HG03378 (cell line): Measurements from ENCODE around the gene TRIM54.

Experiments
- ATAC-seq: cut with Tn5 transposase; IDR thresholded peaks from one replicate; pipeline ENCODE4 v1.9.1; 2021; ENCODE audit warnings: mild to moderate bottlenecking, moderate library complexity; ENCODE audit not compliant: unreplicated experiment

The TRIM54 gene

GRCh38 chr2:27353762-27354596 lies 71.8 kb downstream of the TRIM54 start:
- no peak for ATAC-seq

GRCh38 chr2:27354597-27354927 lies 72.3 kb downstream of the TRIM54 start:
- ATAC-seq = no peak

- ATAC-seq = peak; percentile 29
Measured at GRCh38 chr2:27356056-27356381, 73.8 kb downstream of the TRIM54 start.

DNA sequence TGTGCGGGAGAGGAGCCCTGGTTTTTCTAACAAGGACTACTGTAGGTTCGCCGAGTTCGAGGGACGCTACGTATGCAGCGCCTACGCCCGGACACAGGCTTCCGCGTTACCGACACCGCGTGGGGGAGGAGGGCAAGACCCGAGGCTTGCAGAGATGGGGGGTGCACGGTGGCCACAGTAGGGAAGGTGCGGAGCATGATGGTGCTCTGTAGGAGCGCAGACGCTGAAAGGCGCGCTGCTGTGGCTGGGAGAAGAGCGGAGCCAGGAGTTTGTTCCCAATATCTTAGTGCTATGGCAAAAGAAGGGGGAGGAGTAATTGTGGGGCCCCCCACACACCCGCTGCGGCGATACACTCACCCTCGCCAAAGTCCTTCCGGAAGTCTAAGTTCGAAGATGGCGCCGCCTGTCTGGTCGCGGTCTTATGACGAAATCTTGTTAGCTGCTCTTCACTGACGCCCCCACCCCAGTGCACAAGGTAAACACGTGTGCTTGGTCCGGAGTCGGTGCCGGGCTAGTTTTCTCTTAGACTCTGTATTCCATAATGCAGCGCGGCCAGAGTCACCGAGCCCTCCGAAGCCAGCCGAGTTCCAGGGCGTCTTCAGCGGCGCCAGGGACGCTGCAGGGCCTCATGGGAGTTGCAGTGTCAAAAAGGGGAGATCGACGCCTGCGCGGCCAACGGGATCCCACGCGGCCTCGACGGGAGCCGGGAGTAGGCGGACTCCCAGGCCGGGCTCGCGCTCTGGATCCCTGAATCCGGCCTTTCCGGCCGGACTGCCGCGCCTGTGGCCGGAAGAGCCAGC lies 74.4 kb downstream of the TRIM54 start, which contains the start of gene GTF3C2:
Gene GTF3C2 (minus strand): TSS at position 383 of the 800 bp plus-strand sequence. CDS start 13,210 bp downstream, outside the sequence.
- peak; percentile 76 for ATAC-seq
